Measurements from ENCODE around the gene NAT8. TPM values are rescaled to one million over a fixed set of nuclear protein-coding genes. Genes with fewer than 3 reads are reported as not detected.
"Not testable (repeated sequence)": the region's sequence is repeated elsewhere in the genome, so short reads cannot be mapped to it uniquely, and the experiment has no call there.

NAT8 gene
- total RNA-seq: under 1 TPM in 1 of 4 donors, not detected in 3; 0.31 TPM

GRCh38 chr2:73642338-73643018 lies at the start of gene NAT8:
TSS of gene NAT8 (minus strand) at chr2:73642422. CDS start at chr2:73641628, 794 bp downstream.
- TF ChIP-seq CTCF (IDR thresholded peaks at IDR 0.05 in 4 of 5, conservative IDR thresholded peaks at IDR 0.05 in 1 of 5): no peak
- no peak for TF ChIP-seq POLR2A (IDR thresholded peaks at IDR 0.05)
- intact Hi-C loops (cut with DNase I; ENCODE audit: low total_unique reads) (no loop called here), in situ Hi-C loops (cut with MboI; ENCODE audit: low sequenced_read_pairs in 4 of 4) (no loop called here)
- no peaks in the 10 kb centered on the region for H3K36me3 ChIP-seq
- no peak within 1 kb of the TSS for H3K4me3 ChIP-seq
- ATAC-seq (no peak), DNase-seq (no peak)
- no peak within 1 kb of the TSS for H3K27ac ChIP-seq
- no peaks in the 10 kb centered on the region for H3K27me3 ChIP-seq
- no peaks in the 10 kb centered on the region for H3K9me3 ChIP-seq
- H3K4me1 ChIP-seq: no peaks in the 10 kb centered on the region

DNA sequence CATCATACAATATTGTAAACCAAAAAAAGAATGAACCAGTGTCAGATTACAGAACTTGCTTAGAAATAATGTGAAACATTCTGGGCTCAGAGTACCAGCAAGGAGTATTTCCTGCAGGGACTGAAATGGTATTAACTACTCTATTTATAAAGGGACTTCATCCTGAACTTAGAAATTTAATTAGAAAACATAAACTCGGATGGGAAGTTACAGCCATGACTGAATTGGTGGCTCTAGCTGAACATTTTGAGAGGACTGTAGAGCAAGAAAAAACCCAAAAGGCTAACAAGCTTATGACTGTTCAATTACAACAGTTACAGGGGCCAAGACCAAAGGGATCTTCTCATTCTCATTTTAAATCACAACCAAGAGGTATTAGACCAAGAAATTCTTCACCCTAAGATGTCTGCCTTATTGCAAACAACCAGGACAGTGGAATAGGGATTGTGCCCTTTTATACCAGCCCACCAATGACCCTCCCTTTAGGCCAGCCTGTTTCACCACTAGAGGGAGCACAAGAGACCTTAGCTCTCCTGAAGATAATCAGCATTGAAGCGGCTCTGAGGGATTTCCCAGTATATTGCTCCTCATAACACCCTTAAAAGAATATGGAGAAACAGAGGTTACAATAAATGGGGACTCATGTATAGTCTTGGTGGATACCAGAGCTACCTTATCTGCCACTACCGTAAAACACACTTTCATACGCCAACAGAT lies 48.3 kb upstream of the NAT8 start:
- H3K36me3 ChIP-seq, H3K27me3 ChIP-seq, DNase-seq, H3K27ac ChIP-seq, H3K9me3 ChIP-seq, H3K4me1 ChIP-seq, H3K4me3 ChIP-seq: not testable (repeated sequence)
- TF ChIP-seq CTCF (IDR thresholded peaks at IDR 0.05 in 4 of 5, conservative IDR thresholded peaks at IDR 0.05 in 1 of 5): peak in 3 of 5 experiments; percentile 24 to 56 (median 38)
- intact Hi-C loops (cut with DNase I; ENCODE audit: low total_unique reads): loop anchor here (10.0 kb wide), 1 partner anchor 84 kb away; no protein-coding TSS in a partner anchor
- peak; percentile 81 to 83 for ATAC-seq
- in situ Hi-C loops (cut with MboI; ENCODE audit: low sequenced_read_pairs in 4 of 4): loop anchor here in 3 of 4 donors (10.0 to 25.0 kb wide), 2 partner anchors 76 to 97 kb away; partner anchors contain the start of genes C2orf78 (in 2 of the 3) and DUSP11 (in 2 of the 3)

DNA sequence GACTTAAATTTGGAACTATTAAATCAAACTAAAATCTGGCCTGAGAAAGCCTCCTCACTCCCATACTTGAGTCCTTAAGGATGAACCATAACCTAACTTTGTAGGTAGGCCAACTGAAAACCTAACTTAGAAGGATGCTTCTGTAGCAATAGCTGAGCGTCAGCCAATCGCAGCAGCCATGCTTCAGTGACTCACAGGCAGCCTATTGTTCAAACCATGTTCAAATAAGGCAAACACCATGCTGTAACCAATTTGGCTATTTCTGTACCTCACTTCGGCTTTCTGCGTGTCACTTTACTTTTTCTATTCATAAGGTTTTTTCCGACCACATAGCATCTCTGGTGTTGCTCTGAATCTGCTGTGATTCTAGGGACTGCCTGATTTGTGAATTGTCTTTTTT lies 46.3 kb upstream of the NAT8 start:
- H3K4me1 ChIP-seq; H3K27me3 ChIP-seq; DNase-seq; ATAC-seq; H3K9me3 ChIP-seq; H3K4me3 ChIP-seq; intact Hi-C loops (cut with DNase I; ENCODE audit: low total_unique reads); H3K27ac ChIP-seq; H3K36me3 ChIP-seq: not testable (repeated sequence)
- in situ Hi-C loops (cut with MboI; ENCODE audit: low sequenced_read_pairs in 4 of 4): loop anchor here in 2 of 4 donors (25.0 kb wide), 1 partner anchor 99 kb away; the partner anchor contains the start of genes C2orf78 (in 2 of the 2) and DUSP11 (in 2 of the 2)

- in situ Hi-C loops (cut with MboI; ENCODE audit: low sequenced_read_pairs in 4 of 4) (loop anchor here in 2 of 4 donors (25.0 kb wide), 1 partner anchor 101 kb away; the partner anchor contains the start of genes C2orf78 (in 2 of the 2) and DUSP11 (in 2 of the 2)), intact Hi-C loops (cut with DNase I; ENCODE audit: low total_unique reads) (no loop called here)
- ATAC-seq: no peak
Observed at GRCh38 chr2:73685764-73686438, 43.7 kb upstream of the NAT8 start.

GRCh38 chr2:73684905-73685304 lies 42.7 kb upstream of the NAT8 start:
- H3K27ac ChIP-seq; H3K4me1 ChIP-seq; ATAC-seq; DNase-seq; H3K36me3 ChIP-seq; H3K9me3 ChIP-seq; H3K4me3 ChIP-seq; intact Hi-C loops (cut with DNase I; ENCODE audit: low total_unique reads); H3K27me3 ChIP-seq: not testable (repeated sequence)
- in situ Hi-C loops (cut with MboI; ENCODE audit: low sequenced_read_pairs in 4 of 4): loop anchor here in 2 of 4 donors (25.0 kb wide), 1 partner anchor 102 kb away; the partner anchor contains the start of genes C2orf78 (in 2 of the 2) and DUSP11 (in 2 of the 2)

More at GRCh38 chr2:73685764-73686438, 43.7 kb upstream of the NAT8 start:
- Histone ChIP-seq H3K27ac (no peak overlapping the region), H3K36me3 (no peaks in the 10 kb centered on the region), H3K4me3 (no peak overlapping the region), H3K4me1 (no peaks in the 10 kb centered on the region), H3K27me3 (no peaks in the 10 kb centered on the region), H3K9me3 (no peaks in the 10 kb centered on the region)
- DNase-seq: no peak
- TF ChIP-seq CTCF (IDR thresholded peaks at IDR 0.05 in 4 of 5, conservative IDR thresholded peaks at IDR 0.05 in 1 of 5) (no peak), POLR2A (IDR thresholded peaks at IDR 0.05) (no peak)

- H3K27ac ChIP-seq; H3K27me3 ChIP-seq; DNase-seq; H3K9me3 ChIP-seq; ATAC-seq; H3K36me3 ChIP-seq; H3K4me1 ChIP-seq; intact Hi-C loops (cut with DNase I; ENCODE audit: low total_unique reads); H3K4me3 ChIP-seq: not testable (repeated sequence)
- in situ Hi-C loops (cut with MboI; ENCODE audit: low sequenced_read_pairs in 4 of 4): loop anchor here in 2 of 4 donors (25.0 kb wide), 1 partner anchor 103 kb away; the partner anchor contains the start of genes C2orf78 (in 2 of the 2) and DUSP11 (in 2 of the 2)
Observed at GRCh38 chr2:73684325-73684724, 42.1 kb upstream of the NAT8 start.

All from gastrocnemius medialis (tissue), 4 donors.